Measurements from ENCODE around the gene TCTN1.

Gene TCTN1

GRCh38 chr12:110578694-110579534 is 35.0 kb upstream of the TCTN1 start:
- no peaks in the 10 kb centered on the region for H3K9me3 ChIP-seq
- DNase-seq = no peak
- peaks cover 0 to 74% (median 40%) of the 10 kb centered on the region in 4 donors for H3K4me1 ChIP-seq
- no peak overlapping the region for H3K4me3 ChIP-seq
- TF ChIP-seq, protein P1, sequence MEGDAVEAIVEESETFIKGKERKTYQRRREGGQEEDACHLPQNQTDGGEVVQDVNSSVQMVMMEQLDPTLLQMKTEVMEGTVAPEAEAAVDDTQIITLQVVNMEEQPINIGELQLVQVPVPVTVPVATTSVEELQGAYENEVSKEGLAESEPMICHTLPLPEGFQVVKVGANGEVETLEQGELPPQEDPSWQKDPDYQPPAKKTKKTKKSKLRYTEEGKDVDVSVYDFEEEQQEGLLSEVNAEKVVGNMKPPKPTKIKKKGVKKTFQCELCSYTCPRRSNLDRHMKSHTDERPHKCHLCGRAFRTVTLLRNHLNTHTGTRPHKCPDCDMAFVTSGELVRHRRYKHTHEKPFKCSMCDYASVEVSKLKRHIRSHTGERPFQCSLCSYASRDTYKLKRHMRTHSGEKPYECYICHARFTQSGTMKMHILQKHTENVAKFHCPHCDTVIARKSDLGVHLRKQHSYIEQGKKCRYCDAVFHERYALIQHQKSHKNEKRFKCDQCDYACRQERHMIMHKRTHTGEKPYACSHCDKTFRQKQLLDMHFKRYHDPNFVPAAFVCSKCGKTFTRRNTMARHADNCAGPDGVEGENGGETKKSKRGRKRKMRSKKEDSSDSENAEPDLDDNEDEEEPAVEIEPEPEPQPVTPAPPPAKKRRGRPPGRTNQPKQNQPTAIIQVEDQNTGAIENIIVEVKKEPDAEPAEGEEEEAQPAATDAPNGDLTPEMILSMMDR (IDR thresholded peaks at IDR 0.05) = no peak
- no peaks in the 10 kb centered on the region for H3K36me3 ChIP-seq
- no peak overlapping the region for H3K27ac ChIP-seq
- intact Hi-C loops (cut with DNase I; ENCODE audit: low total_unique reads) = no loop called here
- H3K27me3 ChIP-seq = no peaks in the 10 kb centered on the region

- no peaks in the 10 kb centered on the region for H3K27me3 ChIP-seq
- H3K9me3 ChIP-seq = no peaks in the 10 kb centered on the region
- no peak for DNase-seq
- TF ChIP-seq, protein P1 (IDR thresholded peaks at IDR 0.05) = no peak
- peaks cover 0 to 71% (median 40%) of the 10 kb centered on the region in 4 donors for H3K4me1 ChIP-seq
- no peak overlapping the region for H3K27ac ChIP-seq
- intact Hi-C loops (cut with DNase I; ENCODE audit: low total_unique reads) = loop anchor here (5.0 to 10.0 kb wide), 2 partner anchors 37 to 115 kb away; partner anchors contain the start of genes FAM216A and GPN3
- H3K36me3 ChIP-seq = no peaks in the 10 kb centered on the region
- H3K4me3 ChIP-seq = no peak overlapping the region
Observed at GRCh38 chr12:110579535-110580253, 34.2 kb upstream of the TCTN1 start.

DNA sequence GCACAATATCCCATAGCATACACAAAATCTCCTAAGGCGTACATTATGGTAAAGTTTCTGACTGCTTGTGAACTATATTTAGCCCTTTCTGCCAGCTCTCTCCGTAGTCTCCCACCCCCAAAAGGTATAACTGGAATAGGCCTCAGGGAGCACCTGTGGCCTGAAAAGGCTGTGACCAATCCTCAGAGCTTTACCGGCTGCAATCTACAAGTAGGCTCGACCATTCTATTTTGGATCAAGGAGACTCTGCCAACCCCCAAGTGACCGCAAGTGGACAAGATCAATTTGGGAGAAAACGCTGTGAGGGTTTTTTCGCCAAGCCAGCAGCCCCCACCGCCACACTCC is 32.0 kb upstream of the TCTN1 start:
- H3K4me3 ChIP-seq = peak overlapping the region; percentile 68 to 72
- no peaks in the 10 kb centered on the region for H3K36me3 ChIP-seq
- no peaks in the 10 kb centered on the region for H3K27me3 ChIP-seq
- DNase-seq = no peak
- intact Hi-C loops (cut with DNase I; ENCODE audit: low total_unique reads) = loop anchor here (5.0 to 10.0 kb wide), 2 partner anchors 40 to 117 kb away; partner anchors contain the start of genes FAM216A and GPN3
- peak overlapping the region; percentile 83 to 84 for H3K27ac ChIP-seq
- H3K9me3 ChIP-seq = no peaks in the 10 kb centered on the region
- peaks cover 0 to 72% (median 45%) of the 10 kb centered on the region in 4 donors for H3K4me1 ChIP-seq
- TF ChIP-seq, protein P1 (IDR thresholded peaks at IDR 0.05) = no peak

DNA sequence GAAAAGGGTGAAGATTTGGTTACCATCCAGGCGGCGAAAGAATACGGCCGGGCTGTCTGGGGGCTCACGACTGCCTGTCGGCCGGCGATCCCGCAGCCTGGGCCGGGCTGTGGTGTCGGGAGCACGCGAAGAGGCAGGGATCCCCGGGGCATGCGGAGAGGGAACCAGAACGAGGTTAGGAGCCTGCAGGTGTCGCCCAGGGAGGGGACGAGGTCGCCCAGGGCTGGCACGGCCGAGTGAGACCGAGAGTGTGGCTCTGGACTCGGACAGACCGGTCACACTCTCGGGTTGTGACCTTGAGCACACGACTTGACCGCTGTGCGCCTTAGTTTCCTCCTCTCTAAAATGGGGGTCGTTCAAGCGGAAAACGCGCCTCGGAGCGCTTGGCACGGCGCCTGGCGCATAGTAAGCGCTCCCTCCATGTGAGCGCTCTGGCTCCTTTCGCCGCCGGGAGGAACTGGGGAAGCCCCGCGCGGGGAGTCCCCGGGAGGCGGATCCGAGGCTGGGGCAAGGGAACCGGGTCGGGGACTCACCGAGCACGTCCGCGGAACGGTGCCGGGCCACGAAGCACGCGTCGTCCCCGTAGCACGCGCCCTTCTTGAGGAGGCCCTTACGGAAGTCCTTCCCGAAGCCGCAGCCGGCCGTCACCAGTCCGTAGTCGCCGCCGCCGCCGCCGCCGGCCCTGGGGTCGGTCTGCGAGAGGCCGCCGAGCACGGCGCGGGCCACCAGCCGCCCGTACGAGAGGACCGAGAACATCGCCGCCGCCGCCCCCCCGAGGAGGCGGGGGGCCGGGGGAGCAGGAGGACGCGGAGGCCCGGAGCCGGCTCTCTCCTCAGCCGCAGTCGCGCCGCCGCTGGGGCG is 31.4 kb upstream of the TCTN1 start:
- DNase-seq = peak; percentile 67 to 80
- TF ChIP-seq, protein P1 (IDR thresholded peaks at IDR 0.05) = no peak
- Histone ChIP-seq H3K27me3 (no peaks in the 10 kb centered on the region), H3K4me3 (peak overlapping the region; percentile 68 to 72), H3K27ac (peak overlapping the region; percentile 83 to 84), H3K4me1 (peaks cover 0 to 66% (median 45%) of the 10 kb centered on the region in 4 donors), H3K9me3 (no peaks in the 10 kb centered on the region), H3K36me3 (no peaks in the 10 kb centered on the region)
- intact Hi-C loops (cut with DNase I; ENCODE audit: low total_unique reads) = loop anchor here (5.0 to 10.0 kb wide), 2 partner anchors 40 to 118 kb away; partner anchors contain the start of genes FAM216A and GPN3
